HG03108 (cell line): ENCODE results near the gene PRSS36.
A peak's percentile ranks its signal among the peaks of the same experiment; 100 is the strongest.
"Not testable (repeated sequence)": the region's sequence is repeated elsewhere in the genome, so short reads cannot be mapped to it uniquely, and the experiment has no call there.

ENCODE experiments used
- ATAC-seq: cut with Tn5 transposase; IDR thresholded peaks from one replicate; pipeline ENCODE4 v1.9.1; 2021; ENCODE audit warnings: moderate library complexity; ENCODE audit not compliant: unreplicated experiment

PRSS36 gene

GRCh38 chr16:31106509-31107464 is 43.1 kb downstream of the PRSS36 start:
- no peak for ATAC-seq

GRCh38 chr16:31105677-31106213 is 44.1 kb downstream of the PRSS36 start:
- no peak for ATAC-seq

GRCh38 chr16:31100876-31101641 is 48.8 kb downstream of the PRSS36 start:
- not testable (repeated sequence) for ATAC-seq

- ATAC-seq, result no peak
Observed at GRCh38 chr16:31099860-31100638, 49.8 kb downstream of the PRSS36 start.

- peak; percentile 83 for ATAC-seq
Observed at GRCh38 chr16:31094424-31095120, 55.3 kb downstream of the PRSS36 start, which contains the start of gene VKORC1. Gene VKORC1, minus strand, starts transcription at chr16:31094797. Its CDS starts 68 bp downstream, at chr16:31094729.

- no peak for ATAC-seq
Observed at GRCh38 chr16:31094088-31094423, 55.8 kb downstream of the PRSS36 start.

- ATAC-seq, result no peak
Observed at GRCh38 chr16:31093132-31093703, 56.6 kb downstream of the PRSS36 start.

GRCh38 chr16:31092330-31092729 is 57.5 kb downstream of the PRSS36 start:
- no peak for ATAC-seq

- no peak for ATAC-seq
Observed at GRCh38 chr16:31090540-31090939, 59.3 kb downstream of the PRSS36 start.

- no peak for ATAC-seq
Observed at GRCh38 chr16:31089199-31089598, 60.7 kb downstream of the PRSS36 start.
